DMS153 treated with DMSO at 0.1 percent for 48 hours (cell line): ENCODE data around the gene YLPM1.

ENCODE experiments used
- DNase-seq: peaks from one replicate; lab custom pipeline; 2025; ENCODE audit not compliant: unreplicated experiment; lab: John Stamatoyannopoulos, UW

The YLPM1 gene

GRCh38 chr14:74840603-74841030 lies 77.5 kb downstream of the YLPM1 start:
- DNase-seq: no peak

GRCh38 chr14:74841230-74842207 lies 78.4 kb downstream of the YLPM1 start:
- DNase-seq: no peak

GRCh38 chr14:74843653-74844052 lies 80.5 kb downstream of the YLPM1 start:
- DNase-seq: no peak

- no peak for DNase-seq
These were observed 83.1 kb downstream of the YLPM1 start for GRCh38 chr14:74846168-74846567.

- DNase-seq: no peak
These were observed 84.0 kb downstream of the YLPM1 start for GRCh38 chr14:74846968-74847665.

GRCh38 chr14:74848768-74849167 lies 85.7 kb downstream of the YLPM1 start:
- no peak for DNase-seq

- DNase-seq: no peak
These were observed 89.9 kb downstream of the YLPM1 start for GRCh38 chr14:74852922-74853530.

- no peak for DNase-seq
These were observed 90.5 kb downstream of the YLPM1 start for GRCh38 chr14:74853581-74853980.

- DNase-seq: no peak
These were observed 91.9 kb downstream of the YLPM1 start for GRCh38 chr14:74855021-74855420.

- no peak for DNase-seq
These were observed 92.8 kb downstream of the YLPM1 start for GRCh38 chr14:74855945-74856344.

GRCh38 chr14:74856366-74856765 lies 93.2 kb downstream of the YLPM1 start:
- DNase-seq: no peak

GRCh38 chr14:74858022-74858421 lies 94.9 kb downstream of the YLPM1 start:
- DNase-seq: no peak

GRCh38 chr14:74859757-74860552 lies 96.8 kb downstream of the YLPM1 start:
- no peak for DNase-seq

GRCh38 chr14:74860899-74861733 lies 98.0 kb downstream of the YLPM1 start:
- DNase-seq: peak; percentile 70

- no peak for DNase-seq
These were observed 98.6 kb downstream of the YLPM1 start for GRCh38 chr14:74861734-74862090.

- DNase-seq: no peak
These were observed 100.2 kb downstream of the YLPM1 start for GRCh38 chr14:74863274-74863673.

- DNase-seq: no peak
These were observed 101.1 kb downstream of the YLPM1 start for GRCh38 chr14:74864198-74864597.

GRCh38 chr14:74865156-74865555 lies 102.0 kb downstream of the YLPM1 start:
- no peak for DNase-seq

GRCh38 chr14:74866708-74867389 lies 103.7 kb downstream of the YLPM1 start:
- no peak for DNase-seq
